ENCODE measurements around the gene SNX32. TPM values are rescaled to one million over a fixed set of nuclear protein-coding genes. Genes with fewer than 3 reads are reported as not detected.
"Not testable (repeated sequence)": the region's sequence is repeated elsewhere in the genome, so short reads cannot be mapped to it uniquely, and the experiment has no call there.

Gene SNX32
- total RNA-seq, 1 donor from 2014 or later, result 0.47 TPM

GRCh38 chr11:65890324-65891218 lies 56.8 kb downstream of the SNX32 start, which contains the start of gene CCDC85B:
TSS of gene CCDC85B (plus strand) at chr11:65890673. CDS start at chr11:65890784, 111 bp downstream.
- Histone ChIP-seq H3K27ac (peak within 1 kb of the TSS; percentile 98), H3K4me3 (peak within 1 kb of the TSS; percentile 88), H3K36me3 (peaks cover 11% of the 10 kb centered on the region), H3K4me1 (peaks cover 65% of the 10 kb centered on the region), H3K27me3 (ENCODE audit: low read depth) (no peaks in the 10 kb centered on the region), H3K9me3 (no peaks in the 10 kb centered on the region)
- intact Hi-C loops (cut with DNase I), result no loop called here
- no peak for TF ChIP-seq CTCF (IDR thresholded peaks at IDR 0.05)
- peak; percentile 88 to 92 for ATAC-seq
- peak; percentile 99 for DNase-seq

GRCh38 chr11:65891219-65892136 lies 57.7 kb downstream of the SNX32 start:
- Histone ChIP-seq H3K27ac (peak overlapping the region; percentile 98), H3K9me3 (no peaks in the 10 kb centered on the region), H3K36me3 (peaks cover 8% of the 10 kb centered on the region), H3K4me1 (peaks cover 65% of the 10 kb centered on the region), H3K27me3 (ENCODE audit: low read depth) (no peaks in the 10 kb centered on the region), H3K4me3 (peak overlapping the region; percentile 88)
- ATAC-seq (no peak), DNase-seq (peak; percentile 62)
- peak; percentile 45 for TF ChIP-seq CTCF (IDR thresholded peaks at IDR 0.05)
- intact Hi-C loops (cut with DNase I), result no loop called here

GRCh38 chr11:65892137-65892540 lies 58.4 kb downstream of the SNX32 start:
- H3K9me3 ChIP-seq; intact Hi-C loops (cut with DNase I); H3K27me3 ChIP-seq (ENCODE audit: low read depth); ATAC-seq; H3K36me3 ChIP-seq: not testable (repeated sequence)
- peak overlapping the region; percentile 98 for H3K27ac ChIP-seq
- H3K4me1 ChIP-seq, result peaks cover 63% of the 10 kb centered on the region
- peak; percentile 39 for DNase-seq
- peak overlapping the region; percentile 88 for H3K4me3 ChIP-seq

- Histone ChIP-seq H3K4me3 (peak overlapping the region; percentile 88), H3K27ac (peak overlapping the region; percentile 98), H3K9me3 (no peaks in the 10 kb centered on the region), H3K27me3 (ENCODE audit: low read depth) (no peaks in the 10 kb centered on the region), H3K36me3 (no peaks in the 10 kb centered on the region), H3K4me1 (peaks cover 57% of the 10 kb centered on the region)
- intact Hi-C loops (cut with DNase I), result no loop called here
- TF ChIP-seq CTCF (IDR thresholded peaks at IDR 0.05), result no peak
- no peak for ATAC-seq
- peak; percentile 38 for DNase-seq
These were observed 59.0 kb downstream of the SNX32 start for GRCh38 chr11:65892661-65893317.

GRCh38 chr11:65894034-65894591 lies 60.4 kb downstream of the SNX32 start:
- H3K27ac ChIP-seq, result peak overlapping the region; percentile 98
- no peak for TF ChIP-seq CTCF (IDR thresholded peaks at IDR 0.05)
- H3K4me1 ChIP-seq, result peaks cover 59% of the 10 kb centered on the region
- no peaks in the 10 kb centered on the region for H3K9me3 ChIP-seq
- H3K36me3 ChIP-seq, result no peaks in the 10 kb centered on the region
- no peak for ATAC-seq
- H3K4me3 ChIP-seq, result peak overlapping the region; percentile 88
- no peaks in the 10 kb centered on the region for H3K27me3 ChIP-seq (ENCODE audit: low read depth)
- DNase-seq, result peak; percentile 77
- intact Hi-C loops (cut with DNase I), result no loop called here
